Stimulated activated CD4-positive, alpha-beta T cell treated with anti-CD3 and anti-CD28 coated beads, Interleukin-12 subunit alpha, Interleukin-12 subunit beta, amount 100 ng/mL, for 48 hours (primary cell): Measurements from ENCODE around the gene PIGC.

Experiments
- DNase-seq, 3 donors: peaks; one replicate each; pipeline ENCODE4 v3.0.0-alpha.2; 2020; ENCODE audit warnings: low read depth in 2 of 3, low spot score in 1 of 3

Gene PIGC

GRCh38 chr1:172399756-172400721 is 43.8 kb downstream of the PIGC start:
- no peak for DNase-seq

- no peak for DNase-seq
These were observed 44.7 kb downstream of the PIGC start for GRCh38 chr1:172398970-172399755.

- no peak for DNase-seq
These were observed 45.7 kb downstream of the PIGC start for GRCh38 chr1:172398193-172398592.

GRCh38 chr1:172397633-172398032 is 46.2 kb downstream of the PIGC start:
- DNase-seq: no peak

- DNase-seq: no peak
These were observed 46.6 kb downstream of the PIGC start for GRCh38 chr1:172397221-172397620.

DNA sequence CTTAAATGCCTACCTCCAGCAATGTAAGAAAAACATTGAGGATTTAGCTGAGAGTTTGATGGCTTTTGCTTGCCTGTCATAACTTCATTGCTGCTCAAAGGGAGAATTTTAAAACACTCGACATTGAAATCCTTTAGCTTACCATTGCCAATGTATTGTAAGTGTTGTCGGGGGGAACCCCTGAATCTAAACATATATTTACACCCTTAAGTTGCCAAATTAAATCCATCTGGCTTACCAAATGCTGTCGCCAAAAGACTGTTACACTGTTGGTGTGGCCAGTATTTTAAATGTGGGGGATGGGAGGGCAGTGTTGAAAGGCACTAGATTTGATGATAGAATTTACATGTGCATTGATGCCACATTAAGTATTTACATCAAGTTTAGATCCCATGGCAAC is 48.3 kb downstream of the PIGC start:
- DNase-seq: no peak

DNA sequence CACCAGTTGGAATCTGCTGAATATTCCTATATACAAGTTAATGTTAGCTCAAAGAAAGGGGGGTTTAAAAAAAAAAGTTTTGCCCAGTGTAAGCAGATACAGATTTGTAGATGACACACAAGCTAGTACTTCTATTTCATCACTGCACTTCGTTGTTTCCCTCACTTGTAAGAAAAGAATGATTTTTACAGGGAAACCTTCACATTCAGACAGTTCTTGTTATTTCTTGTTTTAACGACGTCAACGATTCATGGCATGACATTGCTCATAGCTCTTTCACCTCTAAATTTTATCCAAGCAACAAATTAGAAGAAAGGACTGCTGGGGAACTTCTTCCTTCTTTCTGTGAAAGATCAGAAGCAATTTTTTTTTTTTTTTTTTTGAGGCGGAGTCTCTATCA is 49.1 kb downstream of the PIGC start:
- no peak for DNase-seq

DNA sequence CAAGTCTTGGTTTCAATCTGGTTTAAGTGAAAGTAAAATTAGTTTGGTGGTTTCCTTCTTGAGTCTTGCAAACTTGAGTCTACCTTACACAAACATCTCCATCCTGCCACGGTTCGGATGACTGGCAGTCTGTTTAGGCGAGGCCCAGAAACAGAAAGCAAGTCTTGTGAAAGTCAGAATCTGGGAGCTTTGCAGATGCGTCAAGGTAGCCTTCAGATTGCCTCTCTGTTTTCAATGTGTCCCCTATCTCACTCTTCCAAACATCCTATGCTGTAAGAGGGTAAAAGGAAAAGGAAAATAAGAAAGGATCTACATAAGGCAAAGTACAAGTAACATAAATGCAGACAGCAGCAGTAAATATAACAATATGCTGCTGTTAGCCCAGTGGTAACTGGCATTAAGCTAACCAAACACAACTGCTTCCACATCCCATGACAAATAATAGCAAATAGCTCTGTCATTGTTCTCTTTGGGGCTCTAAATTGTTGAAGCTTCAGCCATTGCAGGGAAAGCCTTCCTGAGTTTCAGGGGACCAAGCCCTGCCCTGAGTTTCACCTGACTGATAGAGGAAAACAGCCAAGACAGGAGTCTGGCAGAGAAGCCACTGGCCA is 49.6 kb downstream of the PIGC start:
- DNase-seq: peak; percentile 26 to 51 (median 47)

GRCh38 chr1:172393354-172393753 is 50.5 kb downstream of the PIGC start:
- no peak for DNase-seq

DNA sequence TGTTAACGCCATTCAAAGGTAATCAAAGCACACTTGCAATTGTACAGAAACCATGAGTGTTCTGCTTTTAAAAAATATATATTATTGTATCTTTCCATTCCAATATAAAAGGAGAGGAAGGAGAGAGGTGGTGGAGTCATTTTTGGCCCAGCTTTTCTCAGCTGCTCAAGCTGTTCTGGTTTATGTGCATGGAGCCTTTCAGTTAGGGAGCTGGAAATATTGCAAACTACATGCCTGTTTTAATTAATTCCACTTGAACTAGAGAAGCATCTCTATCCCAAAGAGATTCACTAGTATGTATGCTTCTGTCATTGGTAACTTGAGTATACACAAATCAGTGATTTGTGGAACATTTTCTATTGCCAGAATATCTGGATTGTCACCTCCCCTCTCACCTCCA is 51.9 kb downstream of the PIGC start:
- DNase-seq: no peak
